Upper lobe of left lung (tissue), 4 donors: ENCODE results near the gene EFCAB8.

Experiments used
- EP300 ChIP-seq, 4 donors: sonication (generic); formaldehyde crosslinking; IDR thresholded peaks; one replicate each; pipeline ENCODE4 v1.5.1; 2017; ENCODE audit warnings: antibody characterized with exemption in 4 of 4, control low read depth in 2 of 4
- POLR2A ChIP-seq, 4 donors: fragments of 450-650 bp; IDR thresholded peaks; one replicate each; pipeline ENCODE4 v1.5.1; 2016 to 2017; ENCODE audit warnings: antibody characterized with exemption in 4 of 4, mild to moderate bottlenecking in 2 of 4
- POLR2AphosphoS5 ChIP-seq, 2 donors: sonication (generic); formaldehyde crosslinking; IDR thresholded peaks; one replicate each; pipeline ENCODE4 v1.5.1; 2017; ENCODE audit warnings: antibody characterized with exemption in 2 of 2
- TF ChIP-seq, protein P1 (sequence below), 6 experiments: fragments of 450-650 bp in 4 of 6; fragments of 200-600 bp in 2 of 6; sonication (generic) in 2 of 6; IDR thresholded peaks; one replicate each; pipeline ENCODE4 v1.5.1; 2016 to 2019; ENCODE audit warnings: antibody characterized with exemption in 6 of 6

DNA sequence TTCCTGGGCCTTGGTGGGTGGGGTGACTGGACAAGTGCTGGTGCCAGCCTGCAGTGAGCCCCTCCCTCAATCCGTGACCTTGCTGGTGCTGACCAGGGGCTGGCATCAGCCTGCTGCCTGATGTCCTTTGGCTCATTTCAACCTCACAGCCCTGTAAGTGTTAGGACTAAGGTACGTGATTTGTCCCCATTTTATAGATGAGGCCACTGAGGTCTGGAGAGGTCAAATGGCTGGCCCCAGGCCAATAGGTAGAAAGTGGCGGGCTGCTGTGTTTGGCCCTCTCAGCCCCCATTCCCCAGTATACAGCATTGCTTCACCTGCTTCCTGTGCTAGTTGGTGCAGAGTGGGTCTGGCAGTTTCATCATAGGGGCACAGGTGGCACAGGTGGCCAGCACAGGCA lies 20.1 kb downstream of the EFCAB8 start:
- TF ChIP-seq, protein P1, sequence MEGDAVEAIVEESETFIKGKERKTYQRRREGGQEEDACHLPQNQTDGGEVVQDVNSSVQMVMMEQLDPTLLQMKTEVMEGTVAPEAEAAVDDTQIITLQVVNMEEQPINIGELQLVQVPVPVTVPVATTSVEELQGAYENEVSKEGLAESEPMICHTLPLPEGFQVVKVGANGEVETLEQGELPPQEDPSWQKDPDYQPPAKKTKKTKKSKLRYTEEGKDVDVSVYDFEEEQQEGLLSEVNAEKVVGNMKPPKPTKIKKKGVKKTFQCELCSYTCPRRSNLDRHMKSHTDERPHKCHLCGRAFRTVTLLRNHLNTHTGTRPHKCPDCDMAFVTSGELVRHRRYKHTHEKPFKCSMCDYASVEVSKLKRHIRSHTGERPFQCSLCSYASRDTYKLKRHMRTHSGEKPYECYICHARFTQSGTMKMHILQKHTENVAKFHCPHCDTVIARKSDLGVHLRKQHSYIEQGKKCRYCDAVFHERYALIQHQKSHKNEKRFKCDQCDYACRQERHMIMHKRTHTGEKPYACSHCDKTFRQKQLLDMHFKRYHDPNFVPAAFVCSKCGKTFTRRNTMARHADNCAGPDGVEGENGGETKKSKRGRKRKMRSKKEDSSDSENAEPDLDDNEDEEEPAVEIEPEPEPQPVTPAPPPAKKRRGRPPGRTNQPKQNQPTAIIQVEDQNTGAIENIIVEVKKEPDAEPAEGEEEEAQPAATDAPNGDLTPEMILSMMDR (IDR thresholded peaks at IDR 0.05) = no peak
- TF ChIP-seq POLR2A (IDR thresholded peaks at IDR 0.05) = no peak
- no peak for TF ChIP-seq EP300 (IDR thresholded peaks at IDR 0.05)
- TF ChIP-seq POLR2AphosphoS5 (IDR thresholded peaks at IDR 0.05) = no peak
